Small intestine (tissue), 7 donors: ENCODE results near the gene VIPR2. TPM values are rescaled to one million over a fixed set of nuclear protein-coding genes. Genes with fewer than 3 reads are reported as not detected.
"Not testable (repeated sequence)": the region's sequence is repeated elsewhere in the genome, so short reads cannot be mapped to it uniquely, and the experiment has no call there.

ENCODE experiments used
- DNase-seq, 2 donors: peaks; one replicate each; pipeline versions ENCODE4 v3.0.0 to v3.0.0-alpha.2; 2013
- FAIRE-seq: peaks from 2 replicates; lab custom pipeline; 2012; peaks lifted over from hg19 to GRCh38; lab: Jason Lieb, UNC
- H3K27ac ChIP-seq, 3 donors: one replicate each; pipeline ENCODE4 v1.5.1; 2013; ENCODE audit warnings: low read length in 2 of 3, mild to moderate bottlenecking in 2 of 3, control low read depth in 1 of 3, inconsistent platforms in 1 of 3, low read depth in 1 of 3, moderate library complexity in 1 of 3
- H3K27me3 ChIP-seq, 3 donors: one replicate each; pipeline ENCODE4 v1.6.1; 2013; ENCODE audit warnings: low read length in 3 of 3, inconsistent platforms in 1 of 3; ENCODE audit not compliant: control insufficient read depth in 3 of 3, insufficient read depth in 3 of 3
- H3K36me3 ChIP-seq, 3 donors: one replicate each; pipeline ENCODE4 v1.6.1; 2013; ENCODE audit warnings: low read length in 3 of 3, inconsistent platforms in 1 of 3, low read depth in 1 of 3, mild to moderate bottlenecking in 1 of 3, moderate library complexity in 1 of 3; ENCODE audit not compliant: control insufficient read depth in 3 of 3, insufficient read depth in 2 of 3
- H3K4me1 ChIP-seq, 3 donors: one replicate each; pipeline ENCODE4 v1.6.1; 2013; ENCODE audit warnings: low read length in 2 of 3, inconsistent platforms in 1 of 3, low read depth in 1 of 3, mild to moderate bottlenecking in 1 of 3, moderate library complexity in 1 of 3; ENCODE audit not compliant: control insufficient read depth in 3 of 3, insufficient read depth in 2 of 3
- H3K4me3 ChIP-seq, 3 donors: one replicate each; pipeline ENCODE4 v1.5.1; 2013; ENCODE audit warnings: low read length in 3 of 3, control low read depth in 1 of 3, inconsistent platforms in 1 of 3, low read depth in 1 of 3, mild to moderate bottlenecking in 1 of 3, moderate library complexity in 1 of 3
- H3K9me3 ChIP-seq, 2 donors: one replicate each; pipeline ENCODE4 v1.6.1; 2013; ENCODE audit warnings: low read depth in 1 of 2, low read length in 1 of 2; ENCODE audit not compliant: control insufficient read depth in 2 of 2, insufficient read depth in 1 of 2
- WGBS, 3 donors: extraction: QIAGEN DNeasy Blood & Tissue Kit; methylation state at CpG; one replicate each; pipeline ENCODE4 v1.1.7; 2013; 5-methylcytosine and 5-hydroxymethylcytosine counted together
- polyA plus RNA-seq, 4 donors: library from polyadenylated mRNA; stranded (reverse) in 3 of 4; unstranded in 1 of 4; fragments of 200-250 nt in 3 of 4; fragments of 120-200 nt in 1 of 4; gene quantifications; one replicate each; pipeline versions ENCODE4 v1.2.1 to v1.2.3, GENCODE V29; 2013
- donor health status: healthy with polysubstance abuse.
- donor health status: control.
- donor health status: control.
- donor health status: Bipolar disorder and iron deficiency.
- donor health status: healthy.

The VIPR2 gene
- polyA plus RNA-seq, 4 donors = 0.81 to 1.2 (median 0.97) TPM; not detected in 1

- no peak overlapping the region for H3K27ac ChIP-seq
- 63 to 73% (median 69%) methylated on average over 9 of the region's 9 CpGs for WGBS, 3 donors
- FAIRE-seq (no peak), DNase-seq (no peak)
- no peaks in the 10 kb centered on the region for H3K4me1 ChIP-seq
- H3K9me3 ChIP-seq = no peaks in the 10 kb centered on the region
- H3K4me3 ChIP-seq = no peak overlapping the region
- H3K36me3 ChIP-seq = no peaks in the 10 kb centered on the region
- H3K27me3 ChIP-seq = peaks cover 0 to 3% (median 0%) of the 10 kb centered on the region in 3 donors
Measured at GRCh38 chr7:159125104-159125954, 19.3 kb downstream of the VIPR2 start.

- not testable (repeated sequence) for H3K4me1 ChIP-seq, DNase-seq, H3K36me3 ChIP-seq, H3K9me3 ChIP-seq, H3K27ac ChIP-seq, H3K4me3 ChIP-seq, H3K27me3 ChIP-seq, FAIRE-seq
- WGBS, 3 donors = 22 to 67% (median 31%) methylated on average over 1 of the region's 1 CpG
Measured at GRCh38 chr7:159123793-159124192, 20.9 kb downstream of the VIPR2 start.

- not testable (repeated sequence) for FAIRE-seq, DNase-seq, H3K4me1 ChIP-seq, H3K9me3 ChIP-seq, H3K4me3 ChIP-seq, H3K27ac ChIP-seq, H3K36me3 ChIP-seq, H3K27me3 ChIP-seq
Measured at GRCh38 chr7:159123294-159123693, 21.4 kb downstream of the VIPR2 start.

DNA sequence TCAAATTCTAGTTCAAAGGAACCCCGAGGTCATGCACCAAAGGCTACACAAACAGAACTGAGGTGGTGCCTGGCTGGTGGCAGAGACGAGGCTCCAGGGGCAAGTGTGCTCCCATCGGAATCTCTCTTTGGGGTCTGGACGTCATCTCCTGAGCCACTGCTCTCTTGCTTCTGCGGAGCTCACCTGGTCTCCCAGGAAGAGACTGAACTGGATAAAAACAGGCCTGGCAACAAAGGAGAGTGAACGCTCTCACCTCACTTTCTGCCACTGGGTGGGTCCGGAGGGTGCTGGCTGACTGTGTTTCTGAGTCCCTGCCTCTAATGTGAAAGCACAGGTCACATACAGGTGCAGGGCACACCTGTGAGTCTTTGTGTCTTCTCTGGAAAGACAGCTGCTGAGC lies 22.4 kb downstream of the VIPR2 start:
- Histone ChIP-seq H3K9me3 (no peaks in the 10 kb centered on the region), H3K4me3 (no peak overlapping the region), H3K27ac (no peak overlapping the region), H3K4me1 (no peaks in the 10 kb centered on the region), H3K27me3 (no peaks in the 10 kb centered on the region), H3K36me3 (no peaks in the 10 kb centered on the region)
- no peak for DNase-seq
- 55 to 81% (median 75%) methylated on average over 7 of the region's 7 CpGs for WGBS, 3 donors
- no peak for FAIRE-seq

- Histone ChIP-seq H3K27ac (no peak overlapping the region), H3K4me1 (no peaks in the 10 kb centered on the region), H3K9me3 (no peaks in the 10 kb centered on the region), H3K27me3 (no peaks in the 10 kb centered on the region), H3K36me3 (no peaks in the 10 kb centered on the region), H3K4me3 (no peak overlapping the region)
- no peak for FAIRE-seq
- no peak for DNase-seq
- WGBS, 3 donors = 71 to 94% (median 74%) methylated on average over 4 of the region's 4 CpGs
Measured at GRCh38 chr7:159121476-159121875, 23.2 kb downstream of the VIPR2 start.

- no peak overlapping the region for H3K4me3 ChIP-seq
- WGBS, 3 donors = 74 to 81% (median 77%) methylated on average over 9 of the region's 9 CpGs
- H3K27ac ChIP-seq = no peak overlapping the region
- DNase-seq (no peak), FAIRE-seq (no peak)
- no peaks in the 10 kb centered on the region for H3K36me3 ChIP-seq
- H3K27me3 ChIP-seq = no peaks in the 10 kb centered on the region
- H3K4me1 ChIP-seq = no peaks in the 10 kb centered on the region
- no peaks in the 10 kb centered on the region for H3K9me3 ChIP-seq
Measured at GRCh38 chr7:159121068-159121467, 23.6 kb downstream of the VIPR2 start.

- Histone ChIP-seq H3K27ac (no peak overlapping the region), H3K27me3 (no peaks in the 10 kb centered on the region), H3K4me3 (no peak overlapping the region), H3K4me1 (no peaks in the 10 kb centered on the region), H3K36me3 (no peaks in the 10 kb centered on the region), H3K9me3 (no peaks in the 10 kb centered on the region)
- whole genome bisulfite sequencing, 3 donors = 58 to 87% (median 69%) methylated on average over 7 of the region's 7 CpGs
- FAIRE-seq (no peak), DNase-seq (no peak)
Measured at GRCh38 chr7:159120540-159120919, 24.1 kb downstream of the VIPR2 start.

DNA sequence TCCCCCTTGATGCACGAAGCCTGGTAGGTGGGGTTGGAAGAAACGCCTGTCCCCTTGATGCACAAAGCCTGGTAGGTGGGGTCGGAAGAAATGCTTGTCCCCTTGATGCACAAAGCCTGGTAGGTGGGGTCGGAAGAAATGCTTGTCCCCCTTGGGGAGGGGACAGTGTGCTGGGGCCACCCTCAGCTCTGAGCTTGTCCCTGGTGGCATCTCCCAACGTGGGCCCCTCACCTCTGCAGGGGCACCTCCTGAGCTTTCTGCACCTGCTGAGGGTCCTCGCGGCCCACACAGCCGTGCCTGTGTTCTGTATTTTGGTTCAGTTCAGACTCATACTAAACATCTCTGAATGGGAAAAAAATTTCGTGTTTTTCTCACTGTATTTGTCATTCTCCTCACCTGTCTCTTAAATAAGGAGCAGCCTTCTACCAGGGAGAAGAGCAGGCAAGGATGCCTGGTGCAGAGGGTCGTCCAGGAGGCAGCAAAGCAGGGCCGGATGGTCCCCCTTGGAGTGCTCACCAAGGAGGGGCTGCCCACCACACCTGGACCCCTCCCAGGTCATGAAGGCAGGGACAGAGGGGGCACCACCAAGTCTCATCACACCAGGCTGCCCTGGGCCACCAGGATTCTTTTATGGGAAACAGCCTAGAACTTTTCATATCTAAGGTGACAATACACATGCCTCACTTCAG lies 24.7 kb downstream of the VIPR2 start:
- Histone ChIP-seq H3K36me3 (no peaks in the 10 kb centered on the region), H3K9me3 (no peaks in the 10 kb centered on the region), H3K4me1 (no peaks in the 10 kb centered on the region), H3K27ac (no peak overlapping the region), H3K27me3 (no peaks in the 10 kb centered on the region), H3K4me3 (no peak overlapping the region)
- FAIRE-seq (no peak), DNase-seq (no peak)
- WGBS, 3 donors = 67 to 83% (median 75%) methylated on average over 11 of the region's 11 CpGs
